Gastrocnemius medialis (tissue), 4 donors: ENCODE results near the gene TOMM20. TPM values are rescaled to one million over a fixed set of nuclear protein-coding genes. Genes with fewer than 3 reads are reported as not detected.
A peak's percentile ranks its signal among the peaks of the same experiment; 100 is the strongest.
"Not testable (repeated sequence)": the region's sequence is repeated elsewhere in the genome, so short reads cannot be mapped to it uniquely, and the experiment has no call there.

Source experiments
- ATAC-seq, 2 donors: fragments of 150-250 bp; one replicate each; pipeline ENCODE4 v1.9.1; 2016
- DNase-seq, 2 donors: peaks; one replicate each; pipeline ENCODE4 v3.0.0-alpha.2; 2019
- H3K27ac ChIP-seq, 4 donors: fragments of 200-600 bp; sonication (generic); 1 replicate in 1 of 4; 2 replicates in 3 of 4; pipeline ENCODE4 v1.5.1; 2016 to 2018; ENCODE audit warnings: mild to moderate bottlenecking in 2 of 4, moderate library complexity in 1 of 4
- H3K27me3 ChIP-seq, 3 donors: fragments of 200-600 bp; sonication (generic) in 2 of 3; 1 replicate in 1 of 3; 2 replicates in 2 of 3; pipeline versions ENCODE4 v1.5.1 to v1.6.0; 2016 to 2019; ENCODE audit warnings: mild to moderate bottlenecking in 1 of 3, moderate library complexity in 1 of 3
- H3K36me3 ChIP-seq, 2 donors: fragments of 200-600 bp; sonication (generic) in 1 of 2; one replicate each; pipeline ENCODE4 v1.5.1; 2017 to 2018
- H3K4me1 ChIP-seq, 2 donors: fragments of 200-600 bp; sonication (generic) in 1 of 2; one replicate each; pipeline ENCODE4 v1.5.1; 2016 to 2017; ENCODE audit warnings: mild to moderate bottlenecking in 2 of 2
- H3K4me3 ChIP-seq, 4 donors: fragments of 200-600 bp; sonication (generic) in 3 of 4; 1 replicate in 1 of 4; 2 replicates in 3 of 4; pipeline ENCODE4 v1.5.1; 2016 to 2019; ENCODE audit warnings: mild to moderate bottlenecking in 2 of 4
- H3K9me3 ChIP-seq, 3 donors: fragments of 200-600 bp; sonication (generic) in 2 of 3; 1 replicate in 1 of 3; 2 replicates in 2 of 3; pipeline ENCODE4 v1.5.1; 2016 to 2019
- CTCF ChIP-seq, 5 experiments: fragments of 450-650 bp in 3 of 5; fragments of 200-600 bp in 2 of 5; sonication (generic) in 2 of 5; IDR thresholded peaks in 4 of 5; conservative IDR thresholded peaks in 1 of 5; 1 replicate in 4 of 5; 2 replicates in 1 of 5; pipeline ENCODE4 v1.5.1; 2016 to 2019; ENCODE audit warnings: antibody characterized with exemption in 5 of 5, mild to moderate bottlenecking in 3 of 5, moderate library complexity in 3 of 5
- POLR2A ChIP-seq, 2 donors: fragments of 450-650 bp; IDR thresholded peaks; one replicate each; pipeline ENCODE4 v1.6.1; 2017; ENCODE audit warnings: antibody characterized with exemption in 2 of 2, mild to moderate bottlenecking in 2 of 2, moderate library complexity in 2 of 2
- in situ Hi-C, 4 donors: fragments of 200-750 bp; cut with MboI; loops; one replicate each; pipeline versions ENCODE4 v1.15.0 to v1.8.0; 2017; ENCODE audit warnings: low sequenced_read_pairs in 4 of 4
- intact Hi-C: fragments of 100-400 bp; cut with DNase I; formaldehyde crosslinking; loops from one replicate; pipeline ENCODE4 v1.15.1; 2023; ENCODE audit warnings: low total_unique reads
- total RNA-seq, 4 donors: library from RNA; depleted of rRNA; stranded (reverse); fragments of >200 nt; gene quantifications; one replicate each; pipeline versions ENCODE4 v1.1.0 to v1.2.3, GENCODE V29; 2016

Gene TOMM20
- total RNA-seq, 4 donors from 2014 or later = 51.7 to 71.8 (median 62.3) TPM

DNA sequence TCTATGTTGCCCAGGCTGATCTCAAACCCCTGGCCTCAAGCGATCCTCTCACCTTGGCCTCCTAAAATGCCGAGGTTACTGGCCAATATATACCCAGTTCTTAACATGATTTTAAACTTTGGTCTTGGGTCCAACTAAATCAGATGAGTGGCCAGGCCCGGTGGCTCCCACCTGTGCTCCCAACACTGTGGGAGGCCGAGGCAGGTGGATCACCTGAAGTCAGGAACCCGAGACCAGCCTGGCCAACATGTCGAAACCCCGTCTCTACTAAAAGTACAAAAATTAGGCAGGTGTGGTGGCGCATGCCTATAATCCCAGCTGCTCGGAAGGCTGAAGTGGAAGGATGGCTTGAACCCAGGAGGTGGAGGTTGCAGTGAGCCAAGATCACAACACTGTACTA, 29.6 kb downstream of the TOMM20 start:
- ATAC-seq (no peak), DNase-seq (no peak)
- TF ChIP-seq POLR2A (IDR thresholded peaks at IDR 0.05) = no peak
- TF ChIP-seq CTCF (IDR thresholded peaks at IDR 0.05 in 4 of 5, conservative IDR thresholded peaks at IDR 0.05 in 1 of 5) = no peak
- H3K4me3 ChIP-seq = no peak overlapping the region
- no peaks in the 10 kb centered on the region for H3K27me3 ChIP-seq
- intact Hi-C loops = no loop called here
- no peaks in the 10 kb centered on the region for H3K9me3 ChIP-seq
- in situ Hi-C loops = loop anchor here in 3 of 4 donors (10.0 to 25.0 kb wide), 3 partner anchors 316 to 504 kb away; no protein-coding TSS in a partner anchor
- H3K27ac ChIP-seq = no peak overlapping the region
- no peaks in the 10 kb centered on the region for H3K36me3 ChIP-seq
- H3K4me1 ChIP-seq = peaks cover 4 to 9% of the 10 kb centered on the region in 2 donors

- intact Hi-C loops = no loop called here
Measured at GRCh38 chr1:235098547-235098946, 30.1 kb downstream of the TOMM20 start.

DNA sequence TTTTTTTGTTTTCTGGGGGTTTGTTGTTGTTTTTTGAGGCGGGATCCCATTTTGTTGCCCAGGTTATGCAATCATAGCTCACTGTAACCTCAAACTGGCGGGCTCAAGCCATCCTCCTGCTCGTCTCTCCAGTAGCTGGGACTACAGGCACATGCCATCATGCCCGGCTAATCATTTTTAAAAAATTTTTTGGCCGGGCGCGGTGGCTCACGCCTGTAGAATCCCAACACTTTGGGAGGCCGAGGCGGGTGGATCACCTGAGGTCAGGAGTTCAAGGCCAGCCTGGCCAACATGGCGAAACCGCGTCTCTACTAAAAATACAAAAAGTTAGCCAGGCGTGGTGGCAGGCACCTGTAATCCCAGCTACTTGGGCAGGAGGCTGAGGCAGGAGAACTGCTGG, 31.1 kb downstream of the TOMM20 start:
- H3K4me3 ChIP-seq, DNase-seq, intact Hi-C loops, ATAC-seq, H3K9me3 ChIP-seq, H3K27ac ChIP-seq, H3K36me3 ChIP-seq, H3K4me1 ChIP-seq, H3K27me3 ChIP-seq: not testable (repeated sequence)
- in situ Hi-C loops = loop anchor here in 3 of 4 donors (10.0 to 25.0 kb wide), 3 partner anchors 317 to 503 kb away; no protein-coding TSS in a partner anchor

More at GRCh38 chr1:235098547-235098946, 30.1 kb downstream of the TOMM20 start:
- DNase-seq = no peak
- H3K4me1 ChIP-seq = peaks cover 1 to 6% of the 10 kb centered on the region in 2 donors
- no peak for TF ChIP-seq CTCF (IDR thresholded peaks at IDR 0.05 in 4 of 5, conservative IDR thresholded peaks at IDR 0.05 in 1 of 5)
- H3K4me3 ChIP-seq = no peak overlapping the region
- H3K27ac ChIP-seq = no peak overlapping the region
- no peaks in the 10 kb centered on the region for H3K9me3 ChIP-seq
- H3K27me3 ChIP-seq = no peaks in the 10 kb centered on the region
- in situ Hi-C loops = loop anchor here in 3 of 4 donors (10.0 to 25.0 kb wide), 3 partner anchors 316 to 504 kb away; no protein-coding TSS in a partner anchor
- no peak for ATAC-seq
- H3K36me3 ChIP-seq = no peaks in the 10 kb centered on the region

DNA sequence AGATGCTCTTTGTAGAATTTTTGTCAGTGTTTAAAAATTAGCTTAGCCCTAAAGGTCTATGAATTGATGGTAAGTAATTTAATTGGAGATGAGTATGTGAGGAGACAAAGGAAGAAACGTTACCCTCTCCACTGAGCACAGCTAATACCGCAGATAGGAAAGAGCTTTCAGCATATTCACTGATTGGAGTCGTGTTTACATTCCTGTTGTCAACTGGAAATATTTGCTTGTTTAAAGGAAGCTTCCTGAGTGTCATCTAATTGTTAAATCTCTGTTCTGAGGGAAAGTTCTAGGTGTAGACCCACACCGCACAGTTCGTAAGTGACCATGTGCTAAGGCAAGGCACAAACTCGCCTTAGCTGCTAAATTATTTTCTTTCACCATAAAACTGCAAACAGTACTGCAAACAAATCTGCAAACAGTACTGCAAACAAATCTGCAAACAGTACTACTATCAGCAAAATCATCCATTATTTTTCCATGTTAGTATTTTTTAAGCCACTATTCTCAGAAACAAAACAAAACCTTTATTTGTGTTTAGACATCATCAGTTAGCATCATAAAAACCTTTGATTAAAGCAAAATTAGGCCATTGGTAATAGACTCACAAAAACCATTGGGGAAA, 32.6 kb downstream of the TOMM20 start:
- no peaks in the 10 kb centered on the region for H3K9me3 ChIP-seq
- H3K27me3 ChIP-seq = no peaks in the 10 kb centered on the region
- no peak for TF ChIP-seq CTCF (IDR thresholded peaks at IDR 0.05 in 4 of 5, conservative IDR thresholded peaks at IDR 0.05 in 1 of 5)
- no peak for TF ChIP-seq POLR2A (IDR thresholded peaks at IDR 0.05)
- intact Hi-C loops = no loop called here
- DNase-seq = no peak
- no peak for ATAC-seq
- no peak overlapping the region for H3K27ac ChIP-seq
- in situ Hi-C loops = loop anchor here in 3 of 4 donors (10.0 to 25.0 kb wide), 3 partner anchors 319 to 501 kb away; no protein-coding TSS in a partner anchor
- H3K36me3 ChIP-seq = no peaks in the 10 kb centered on the region
- H3K4me1 ChIP-seq = peaks cover 5% of the 10 kb centered on the region in 2 donors
- H3K4me3 ChIP-seq = no peak overlapping the region

- in situ Hi-C loops = loop anchor here in 3 of 4 donors (10.0 to 25.0 kb wide), 3 partner anchors 321 to 499 kb away; no protein-coding TSS in a partner anchor
- DNase-seq (peak in 1 of 2 donors; percentile 66), ATAC-seq (peak; percentile 61 to 64)
- intact Hi-C loops = loop anchor here (5.0 kb wide), 1 partner anchor 688 kb away; no protein-coding TSS in a partner anchor
- Histone ChIP-seq H3K4me3 (peak overlapping the region in 2 of 4 donors; percentile 15 to 37), H3K4me1 (peaks cover 5% of the 10 kb centered on the region in 2 donors), H3K27ac (no peak overlapping the region), H3K9me3 (no peaks in the 10 kb centered on the region), H3K27me3 (no peaks in the 10 kb centered on the region), H3K36me3 (no peaks in the 10 kb centered on the region)
- TF ChIP-seq POLR2A (IDR thresholded peaks at IDR 0.05) (no peak), CTCF (IDR thresholded peaks at IDR 0.05 in 4 of 5, conservative IDR thresholded peaks at IDR 0.05 in 1 of 5) (peak; percentile 74 to 95 (median 82))
Measured at GRCh38 chr1:235093696-235094592, 34.7 kb downstream of the TOMM20 start.
